C4-2B (cell line): ENCODE measurements around the gene FNDC4.

Source experiments
- ZFX ChIP-seq: fragments of 450-650 bp; IDR thresholded peaks from 2 replicates; pipeline ENCODE4 v1.6.1; 2017
- TF ChIP-seq, protein P1 (sequence below): fragments of 450-650 bp; conservative IDR thresholded peaks from 2 replicates; pipeline ENCODE4 v1.5.1; 2017; ENCODE audit warnings: mild to moderate bottlenecking

DNA sequence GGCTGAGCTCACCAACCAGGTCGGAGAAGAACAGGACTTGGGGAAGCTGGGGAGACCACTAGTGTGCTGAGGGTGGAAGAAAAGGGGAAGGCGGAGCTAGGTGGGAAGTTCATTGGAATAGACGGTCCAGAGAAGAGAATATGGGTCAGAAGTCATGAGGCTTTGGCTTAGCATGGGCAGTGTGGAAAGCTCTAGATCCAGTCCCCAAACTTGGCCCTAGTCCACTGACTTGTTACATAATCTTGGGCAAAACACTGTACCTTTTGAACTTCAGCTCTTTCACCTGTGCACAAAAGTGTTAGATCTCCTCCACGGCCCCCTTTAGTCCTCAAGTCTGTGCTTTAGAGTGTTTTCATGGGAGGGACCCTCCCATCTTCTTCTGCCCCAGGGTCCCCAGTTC lies 12.3 kb upstream of the FNDC4 start:
- TF ChIP-seq, protein P1, sequence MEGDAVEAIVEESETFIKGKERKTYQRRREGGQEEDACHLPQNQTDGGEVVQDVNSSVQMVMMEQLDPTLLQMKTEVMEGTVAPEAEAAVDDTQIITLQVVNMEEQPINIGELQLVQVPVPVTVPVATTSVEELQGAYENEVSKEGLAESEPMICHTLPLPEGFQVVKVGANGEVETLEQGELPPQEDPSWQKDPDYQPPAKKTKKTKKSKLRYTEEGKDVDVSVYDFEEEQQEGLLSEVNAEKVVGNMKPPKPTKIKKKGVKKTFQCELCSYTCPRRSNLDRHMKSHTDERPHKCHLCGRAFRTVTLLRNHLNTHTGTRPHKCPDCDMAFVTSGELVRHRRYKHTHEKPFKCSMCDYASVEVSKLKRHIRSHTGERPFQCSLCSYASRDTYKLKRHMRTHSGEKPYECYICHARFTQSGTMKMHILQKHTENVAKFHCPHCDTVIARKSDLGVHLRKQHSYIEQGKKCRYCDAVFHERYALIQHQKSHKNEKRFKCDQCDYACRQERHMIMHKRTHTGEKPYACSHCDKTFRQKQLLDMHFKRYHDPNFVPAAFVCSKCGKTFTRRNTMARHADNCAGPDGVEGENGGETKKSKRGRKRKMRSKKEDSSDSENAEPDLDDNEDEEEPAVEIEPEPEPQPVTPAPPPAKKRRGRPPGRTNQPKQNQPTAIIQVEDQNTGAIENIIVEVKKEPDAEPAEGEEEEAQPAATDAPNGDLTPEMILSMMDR = no peak
- no peak for TF ChIP-seq ZFX
